ENCODE results near the gene FZD2. TPM values are rescaled to one million over a fixed set of nuclear protein-coding genes. Genes with fewer than 3 reads are reported as not detected.
"Not testable (repeated sequence)": the region's sequence is repeated elsewhere in the genome, so short reads cannot be mapped to it uniquely, and the experiment has no call there.

FZD2 gene
- total RNA-seq, 1 donor from 2014 or later = not detected

DNA sequence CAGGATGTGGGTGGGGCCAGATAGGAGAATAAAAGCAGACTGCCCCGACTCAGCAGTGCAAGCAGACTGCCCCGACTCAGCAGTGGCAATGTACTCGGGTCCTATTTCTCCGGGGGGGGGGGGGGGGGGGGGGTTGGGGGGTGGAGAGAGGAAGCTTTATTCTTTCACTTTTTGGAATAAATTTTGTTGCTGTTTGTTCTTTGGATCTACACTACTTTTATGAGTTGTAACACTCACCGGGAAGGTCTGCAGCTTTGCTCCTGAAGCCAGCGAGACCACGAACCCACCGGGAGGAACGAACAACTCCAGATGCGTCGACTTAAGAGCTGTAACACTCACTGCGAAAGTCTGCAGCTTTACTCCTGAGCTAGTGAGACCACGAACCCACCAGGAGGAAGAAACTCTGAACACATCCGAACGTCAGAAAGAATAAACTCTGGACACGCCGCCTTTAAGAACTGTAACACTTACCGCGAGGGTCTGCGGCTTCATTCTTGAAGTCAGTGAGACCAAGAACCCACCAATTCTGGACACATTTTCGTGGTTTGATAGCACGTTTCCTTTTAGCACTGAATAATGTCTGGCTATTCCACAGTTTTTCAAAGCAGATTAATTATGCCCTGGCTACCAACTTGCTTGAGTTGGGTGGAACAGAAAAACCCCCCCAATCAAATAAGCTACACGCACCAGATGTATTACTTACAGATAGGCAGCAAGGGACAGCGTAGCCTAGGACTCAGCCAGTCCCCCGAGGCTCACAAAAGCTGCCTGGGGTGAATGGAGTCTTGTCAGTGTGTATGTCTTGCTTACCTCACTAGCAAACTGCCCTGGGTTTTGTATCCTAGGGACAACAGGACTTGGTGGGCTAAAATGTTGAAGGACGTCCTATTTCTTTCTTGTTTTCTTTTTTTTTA lies 11.9 kb downstream of the FZD2 start:
- DNase-seq (ENCODE audit: low spot score) = no peak
- peaks cover 13% of the 10 kb centered on the region for H3K27me3 Mint-ChIP-seq (ENCODE audit: insufficient read depth)
- no peak overlapping the region for H3K4me3 Mint-ChIP-seq
- H3K27ac Mint-ChIP-seq = no peak overlapping the region
- no peaks in the 10 kb centered on the region for H3K4me1 Mint-ChIP-seq (ENCODE audit: low read depth)
- intact Hi-C loops (cut with micrococcal nuclease) = no loop called here
- no peaks in the 10 kb centered on the region for H3K36me3 Mint-ChIP-seq (ENCODE audit: low read depth)
- peaks cover 6% of the 10 kb centered on the region for H3K9me3 Mint-ChIP-seq

DNA sequence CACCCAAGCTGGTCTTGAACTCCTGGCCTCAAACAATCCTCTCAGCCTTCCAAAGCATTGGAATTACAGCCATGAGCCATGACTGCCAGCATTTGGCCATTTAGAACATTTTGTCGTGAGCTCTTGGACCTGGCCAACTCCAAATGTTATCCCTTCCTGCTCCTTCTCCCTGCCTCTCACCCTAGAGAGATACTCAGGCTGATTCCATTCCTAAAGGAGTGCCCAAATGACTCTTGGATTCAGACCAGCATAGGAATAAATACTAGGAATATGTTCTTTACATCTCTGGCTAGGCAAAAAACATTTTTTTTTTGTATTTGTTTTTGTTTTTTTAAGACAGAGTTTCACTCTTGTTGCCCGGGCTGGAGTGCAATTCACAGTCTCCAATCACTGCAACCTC lies 15.5 kb downstream of the FZD2 start:
- intact Hi-C loops (cut with micrococcal nuclease) = no loop called here
- Mint-ChIP-seq H3K27ac (no peak overlapping the region), H3K36me3 (ENCODE audit: low read depth) (no peaks in the 10 kb centered on the region)

DNA sequence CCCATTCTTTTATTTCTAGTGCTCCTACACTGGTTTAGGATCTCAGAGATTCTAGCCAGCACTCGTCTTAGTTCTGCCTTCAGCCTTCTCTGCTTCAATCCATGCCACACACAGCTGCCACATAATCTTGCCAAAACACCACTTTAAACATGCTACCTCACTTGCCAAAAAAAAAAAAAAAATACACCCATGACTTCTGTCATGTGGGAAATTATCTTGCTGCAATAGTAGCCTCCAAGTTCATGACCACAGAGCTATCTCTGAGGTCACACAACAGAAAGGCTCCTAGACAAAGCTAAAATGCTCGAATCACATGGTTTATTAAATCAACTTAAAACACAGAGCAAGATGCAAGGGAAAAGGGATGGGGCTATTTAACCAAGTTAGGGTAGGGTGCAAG lies 18.1 kb downstream of the FZD2 start:
- Mint-ChIP-seq H3K36me3 (ENCODE audit: low read depth) (no peaks in the 10 kb centered on the region), H3K9me3 (no peaks in the 10 kb centered on the region), H3K4me1 (ENCODE audit: low read depth) (no peaks in the 10 kb centered on the region), H3K27me3 (ENCODE audit: insufficient read depth) (peaks cover 20% of the 10 kb centered on the region), H3K27ac (no peak overlapping the region), H3K4me3 (no peak overlapping the region)
- intact Hi-C loops (cut with micrococcal nuclease) = no loop called here
- DNase-seq (ENCODE audit: low spot score) = no peak

More for the DNA sequence above, 15.5 kb downstream of the FZD2 start:
- no peaks in the 10 kb centered on the region for H3K9me3 Mint-ChIP-seq
- H3K4me1 Mint-ChIP-seq (ENCODE audit: low read depth) = no peaks in the 10 kb centered on the region
- DNase-seq (ENCODE audit: low spot score) = no peak
- H3K27me3 Mint-ChIP-seq (ENCODE audit: insufficient read depth) = peaks cover 13% of the 10 kb centered on the region
- H3K4me3 Mint-ChIP-seq = no peak overlapping the region

DNA sequence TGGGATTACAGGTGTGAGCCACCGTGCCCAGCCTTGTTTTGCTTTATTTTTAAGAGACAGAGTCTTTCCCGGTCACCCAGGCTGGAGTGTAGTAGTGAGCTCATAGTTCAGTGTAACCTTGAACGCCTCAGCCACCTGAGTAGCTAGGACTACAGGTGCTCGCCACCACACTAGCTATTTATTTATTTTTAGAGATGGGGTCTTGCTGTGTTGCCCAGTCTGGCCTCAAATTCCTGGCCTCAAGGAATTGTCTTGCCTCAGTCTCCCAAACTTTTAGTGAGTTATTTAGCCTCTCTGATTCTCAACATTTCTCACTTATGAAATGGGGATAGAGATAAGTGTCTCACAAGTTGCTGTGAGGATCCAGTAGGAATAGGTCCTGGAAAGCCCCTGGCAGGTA lies 21.7 kb downstream of the FZD2 start:
- Mint-ChIP-seq H3K27me3 (ENCODE audit: insufficient read depth) (peaks cover 14% of the 10 kb centered on the region), H3K9me3 (no peaks in the 10 kb centered on the region), H3K27ac (no peak overlapping the region), H3K4me1 (ENCODE audit: low read depth) (no peaks in the 10 kb centered on the region), H3K36me3 (ENCODE audit: low read depth) (no peaks in the 10 kb centered on the region), H3K4me3 (no peak overlapping the region)
- intact Hi-C loops (cut with micrococcal nuclease) = no loop called here
- DNase-seq (ENCODE audit: low spot score) = no peak

DNA sequence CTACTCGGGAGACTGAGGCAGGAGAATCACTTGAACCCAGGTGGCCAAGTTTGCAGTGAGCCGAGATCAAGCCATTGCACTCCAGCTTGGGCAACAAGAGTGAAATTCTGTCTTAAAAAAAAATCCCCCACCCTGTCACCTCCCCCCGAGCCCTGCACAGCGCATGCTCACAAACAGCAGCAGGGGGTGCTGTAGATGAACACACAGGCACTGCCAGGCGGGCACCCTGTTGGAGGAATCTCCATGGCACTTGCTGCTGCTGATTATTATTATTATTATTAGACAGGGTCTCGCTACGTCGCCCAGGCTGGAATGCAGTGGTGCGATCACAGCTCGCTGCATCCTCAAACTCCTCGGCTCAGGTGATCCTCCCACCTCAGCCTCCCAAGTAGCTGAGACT lies 24.6 kb downstream of the FZD2 start:
- no peak for DNase-seq (ENCODE audit: low spot score)
- H3K36me3 Mint-ChIP-seq (ENCODE audit: low read depth) = no peaks in the 10 kb centered on the region
- H3K4me3 Mint-ChIP-seq = no peak overlapping the region

DNA sequence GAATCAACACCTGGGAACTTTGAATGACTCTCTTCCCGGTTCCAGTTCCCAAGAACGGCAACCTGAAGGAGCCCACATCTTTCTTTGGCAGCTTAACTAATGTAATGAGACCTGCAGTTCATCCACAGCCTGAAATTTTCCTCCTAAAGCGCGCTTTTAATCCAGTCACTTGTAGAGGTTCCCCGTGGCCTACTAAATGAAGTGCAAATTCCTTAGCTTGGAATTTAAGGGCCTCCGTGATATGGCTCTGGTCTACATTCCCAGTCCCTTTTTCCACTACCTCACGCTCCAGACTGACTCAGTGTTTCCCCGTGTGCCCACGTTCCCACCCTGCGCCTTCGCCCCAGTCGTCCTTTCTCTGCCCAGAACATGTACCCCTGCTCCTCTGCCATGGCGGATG lies 27.2 kb downstream of the FZD2 start:
- H3K36me3 Mint-ChIP-seq (ENCODE audit: low read depth) = no peaks in the 10 kb centered on the region
- no peaks in the 10 kb centered on the region for H3K9me3 Mint-ChIP-seq
- H3K27ac Mint-ChIP-seq = no peak overlapping the region

More for the DNA sequence above, 24.6 kb downstream of the FZD2 start:
- H3K27ac Mint-ChIP-seq = no peak overlapping the region
- H3K9me3 Mint-ChIP-seq = no peaks in the 10 kb centered on the region
- intact Hi-C loops (cut with micrococcal nuclease) = no loop called here
- H3K4me1 Mint-ChIP-seq (ENCODE audit: low read depth) = no peaks in the 10 kb centered on the region
- H3K27me3 Mint-ChIP-seq (ENCODE audit: insufficient read depth) = peaks cover 9% of the 10 kb centered on the region

DNA sequence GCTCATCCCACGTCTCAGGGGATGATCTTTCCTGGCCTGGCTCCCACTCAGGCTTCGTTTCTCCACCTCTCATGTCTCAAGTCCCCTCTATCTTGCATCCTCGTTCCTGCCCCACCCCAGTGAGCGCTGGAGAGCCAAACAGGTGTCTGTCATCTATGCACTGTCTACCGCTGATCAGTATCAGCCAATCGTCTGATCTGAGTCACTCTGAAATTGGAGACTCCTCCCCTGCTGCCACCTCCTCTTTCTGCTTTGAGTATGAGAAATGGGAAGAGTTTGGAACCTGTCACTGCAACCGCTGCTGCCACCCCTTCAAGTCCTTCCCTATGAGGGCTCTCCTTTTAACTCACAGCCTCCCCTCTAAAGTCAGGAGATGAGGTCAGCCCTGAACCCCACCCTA lies 28.0 kb downstream of the FZD2 start:
- no peaks in the 10 kb centered on the region for H3K9me3 Mint-ChIP-seq
- H3K27ac Mint-ChIP-seq = no peak overlapping the region
- H3K36me3 Mint-ChIP-seq (ENCODE audit: low read depth) = no peaks in the 10 kb centered on the region
- no peak overlapping the region for H3K4me3 Mint-ChIP-seq
- no peak for DNase-seq (ENCODE audit: low spot score)
- H3K27me3 Mint-ChIP-seq (ENCODE audit: insufficient read depth) = peaks cover 4% of the 10 kb centered on the region
- intact Hi-C loops (cut with micrococcal nuclease) = no loop called here
- no peaks in the 10 kb centered on the region for H3K4me1 Mint-ChIP-seq (ENCODE audit: low read depth)

More for the DNA sequence above, 27.2 kb downstream of the FZD2 start:
- DNase-seq (ENCODE audit: low spot score) = no peak
- peaks cover 7% of the 10 kb centered on the region for H3K27me3 Mint-ChIP-seq (ENCODE audit: insufficient read depth)
- no peaks in the 10 kb centered on the region for H3K4me1 Mint-ChIP-seq (ENCODE audit: low read depth)
- no peak overlapping the region for H3K4me3 Mint-ChIP-seq
- intact Hi-C loops (cut with micrococcal nuclease) = no loop called here

DNA sequence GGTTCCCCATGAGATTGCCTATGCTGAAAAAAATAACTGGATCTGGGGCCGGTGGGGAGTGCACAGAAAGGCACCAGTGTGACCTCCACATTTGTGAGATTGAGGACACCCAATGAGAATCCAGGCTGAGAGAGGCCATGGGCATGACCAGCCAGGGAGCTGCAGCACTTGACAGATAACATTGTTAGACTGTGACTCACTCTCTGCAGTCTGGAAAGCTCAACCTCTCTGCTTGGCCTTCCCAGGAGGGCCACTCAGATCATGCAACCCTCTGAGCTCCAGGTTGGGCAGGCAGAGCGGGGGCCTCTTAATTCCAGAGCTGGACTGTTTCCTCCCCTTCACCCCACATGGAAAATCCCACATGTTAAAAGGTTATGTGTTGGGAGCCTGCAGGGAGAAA lies 30.1 kb downstream of the FZD2 start:
- Mint-ChIP-seq H3K4me1 (ENCODE audit: low read depth) (no peaks in the 10 kb centered on the region), H3K4me3 (no peak overlapping the region)
- intact Hi-C loops (cut with micrococcal nuclease) = no loop called here

DNA sequence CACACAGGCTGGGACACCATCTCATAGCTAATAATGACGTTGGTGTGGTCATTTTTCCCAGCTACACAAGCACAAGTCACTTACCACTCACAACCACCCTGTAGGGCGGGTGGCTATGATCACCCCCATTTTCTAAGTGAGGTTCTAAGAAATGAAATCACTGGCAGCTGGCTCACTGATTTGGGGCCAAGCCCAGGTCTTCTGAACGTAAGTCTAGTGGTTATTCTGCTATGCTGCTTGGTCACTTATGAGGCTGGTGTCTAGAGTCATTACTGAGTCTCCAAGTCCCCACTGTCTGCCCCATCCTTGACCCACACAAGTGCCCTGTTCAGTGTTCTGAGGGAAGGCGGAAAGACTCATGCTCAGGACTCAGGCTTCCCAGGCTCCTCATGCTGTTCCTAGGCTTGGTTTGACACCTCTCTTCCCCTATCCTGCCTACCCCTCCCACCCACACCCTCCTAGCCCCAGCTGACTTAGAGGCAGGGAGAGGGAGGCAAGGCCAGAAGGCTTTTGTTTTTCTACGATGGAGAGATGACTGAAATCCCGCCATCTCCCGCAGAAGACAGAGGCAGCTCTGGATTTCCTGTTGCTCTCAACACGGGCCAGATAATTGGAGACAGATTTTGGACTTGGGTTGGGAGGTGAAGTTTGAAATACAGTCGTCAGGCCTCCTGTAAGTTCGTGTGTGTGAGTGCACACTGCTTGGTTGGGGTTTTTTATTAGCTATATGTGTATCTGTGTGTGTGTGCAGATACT lies 32.2 kb downstream of the FZD2 start:
- no peaks in the 10 kb centered on the region for H3K36me3 Mint-ChIP-seq (ENCODE audit: low read depth)
- no peak for DNase-seq (ENCODE audit: low spot score)
- H3K4me3 Mint-ChIP-seq = no peak overlapping the region
- no peaks in the 10 kb centered on the region for H3K9me3 Mint-ChIP-seq
- no peaks in the 10 kb centered on the region for H3K4me1 Mint-ChIP-seq (ENCODE audit: low read depth)
- H3K27me3 Mint-ChIP-seq (ENCODE audit: insufficient read depth) = peaks cover 8% of the 10 kb centered on the region
- intact Hi-C loops (cut with micrococcal nuclease) = no loop called here
- no peak overlapping the region for H3K27ac Mint-ChIP-seq

More for the DNA sequence above, 30.1 kb downstream of the FZD2 start:
- Mint-ChIP-seq H3K9me3 (no peaks in the 10 kb centered on the region), H3K27me3 (ENCODE audit: insufficient read depth) (peaks cover 5% of the 10 kb centered on the region), H3K36me3 (ENCODE audit: low read depth) (no peaks in the 10 kb centered on the region), H3K27ac (no peak overlapping the region)
- DNase-seq (ENCODE audit: low spot score) = no peak

DNA sequence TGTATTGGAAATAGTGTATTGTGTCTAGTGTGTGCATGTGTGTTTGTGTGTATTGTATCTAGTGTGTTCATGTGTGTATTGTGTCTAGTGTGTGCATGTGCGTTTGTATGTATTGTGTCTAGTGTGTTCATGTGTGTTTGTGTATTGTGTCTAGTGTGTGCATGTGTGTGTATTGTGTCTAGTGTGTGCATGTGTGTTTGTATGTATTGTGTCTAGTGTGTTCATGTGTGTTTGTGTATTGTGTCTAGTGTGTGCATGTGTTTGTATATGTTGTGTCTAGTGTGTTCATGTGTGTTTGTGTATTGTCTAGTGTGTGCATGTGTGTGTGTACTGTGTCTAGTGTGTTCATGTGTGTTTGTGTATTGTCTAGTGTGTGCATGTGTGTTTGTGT lies 32.8 kb downstream of the FZD2 start:
- H3K27me3 Mint-ChIP-seq (ENCODE audit: insufficient read depth); H3K36me3 Mint-ChIP-seq (ENCODE audit: low read depth); H3K27ac Mint-ChIP-seq; DNase-seq (ENCODE audit: low spot score); intact Hi-C loops (cut with micrococcal nuclease); H3K4me3 Mint-ChIP-seq; H3K4me1 Mint-ChIP-seq (ENCODE audit: low read depth); H3K9me3 Mint-ChIP-seq: not testable (repeated sequence)

DNA sequence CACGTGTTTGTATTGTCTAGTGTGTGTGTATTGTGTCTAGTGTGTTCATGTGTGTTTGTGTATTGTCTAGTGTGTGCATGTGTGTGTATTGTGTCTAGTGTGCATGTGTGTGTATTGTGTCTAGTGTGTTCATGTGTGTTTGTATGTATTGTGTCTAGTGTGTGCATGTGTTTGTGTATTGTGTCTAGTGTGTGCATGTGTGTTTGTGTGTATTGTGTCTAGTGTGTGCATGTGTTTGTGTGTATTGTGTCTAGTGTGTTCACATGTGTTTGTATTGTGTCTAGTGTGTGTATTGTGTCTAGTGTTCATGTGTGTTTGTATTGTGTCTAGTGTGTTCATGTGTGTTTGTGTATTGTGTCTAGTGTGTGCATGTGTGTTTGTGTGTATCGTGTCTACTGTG lies 33.5 kb downstream of the FZD2 start:
- H3K36me3 Mint-ChIP-seq (ENCODE audit: low read depth); H3K27ac Mint-ChIP-seq; H3K4me1 Mint-ChIP-seq (ENCODE audit: low read depth); H3K4me3 Mint-ChIP-seq; intact Hi-C loops (cut with micrococcal nuclease); H3K27me3 Mint-ChIP-seq (ENCODE audit: insufficient read depth); DNase-seq (ENCODE audit: low spot score); H3K9me3 Mint-ChIP-seq: not testable (repeated sequence)

DNA sequence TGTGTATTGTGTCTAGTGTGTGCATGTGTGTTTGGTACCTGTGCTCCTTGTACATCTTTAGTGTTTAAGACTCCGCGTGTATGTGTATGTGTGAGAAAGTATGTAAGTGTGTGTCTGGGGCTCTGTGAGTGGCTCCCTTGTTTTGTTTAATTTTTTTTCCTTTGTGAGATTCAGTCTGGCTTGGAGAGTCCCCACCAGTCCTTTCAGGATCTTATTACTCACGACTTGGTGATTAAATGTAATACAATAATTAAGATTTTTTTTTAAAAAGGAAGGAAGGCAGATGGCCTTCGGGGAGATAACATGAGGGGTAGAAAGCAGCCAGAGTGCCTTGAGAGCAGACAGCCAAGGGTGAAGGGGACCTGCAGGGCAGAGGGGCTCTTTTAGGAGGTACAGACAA lies 33.9 kb downstream of the FZD2 start:
- DNase-seq (ENCODE audit: low spot score) = no peak
- Mint-ChIP-seq H3K27ac (no peak overlapping the region), H3K4me1 (ENCODE audit: low read depth) (no peaks in the 10 kb centered on the region), H3K27me3 (ENCODE audit: insufficient read depth) (peaks cover 9% of the 10 kb centered on the region), H3K36me3 (ENCODE audit: low read depth) (no peaks in the 10 kb centered on the region), H3K4me3 (no peak overlapping the region), H3K9me3 (no peaks in the 10 kb centered on the region)
- intact Hi-C loops (cut with micrococcal nuclease) = no loop called here

DNA sequence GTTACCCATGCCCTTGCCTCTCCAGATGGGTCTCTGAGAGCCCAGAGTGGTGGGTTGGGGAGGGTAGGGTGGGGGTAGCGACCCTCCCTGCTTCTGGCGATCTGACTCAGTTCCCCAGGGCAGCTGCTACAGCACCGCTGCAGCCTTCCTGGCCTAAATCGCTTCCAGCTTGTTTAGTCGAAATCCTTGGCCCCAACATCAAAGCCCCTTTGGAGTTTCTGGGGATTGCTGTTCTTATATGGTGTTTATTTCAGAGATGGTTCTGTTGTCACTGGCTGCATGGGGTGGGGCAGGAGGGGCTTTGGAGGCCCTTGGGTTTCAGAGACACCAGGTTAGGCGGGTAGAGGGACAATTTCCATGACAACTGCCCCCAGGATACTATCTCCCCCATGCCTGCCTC lies 35.9 kb downstream of the FZD2 start:
- intact Hi-C loops (cut with micrococcal nuclease) = no loop called here
- Mint-ChIP-seq H3K27me3 (ENCODE audit: insufficient read depth) (peaks cover 10% of the 10 kb centered on the region), H3K4me3 (no peak overlapping the region), H3K27ac (no peak overlapping the region), H3K4me1 (ENCODE audit: low read depth) (no peaks in the 10 kb centered on the region), H3K9me3 (no peaks in the 10 kb centered on the region), H3K36me3 (ENCODE audit: low read depth) (no peaks in the 10 kb centered on the region)
- no peak for DNase-seq (ENCODE audit: low spot score)
